COLO668 (cell line): ENCODE data around the gene UBXN7.
"Not testable (repeated sequence)": the region's sequence is repeated elsewhere in the genome, so short reads cannot be mapped to it uniquely, and the experiment has no call there.

Experiments used
- DNase-seq: peaks from one replicate; lab custom pipeline; 2025; ENCODE audit not compliant: unreplicated experiment; lab: John Stamatoyannopoulos, UW

UBXN7 gene

DNA sequence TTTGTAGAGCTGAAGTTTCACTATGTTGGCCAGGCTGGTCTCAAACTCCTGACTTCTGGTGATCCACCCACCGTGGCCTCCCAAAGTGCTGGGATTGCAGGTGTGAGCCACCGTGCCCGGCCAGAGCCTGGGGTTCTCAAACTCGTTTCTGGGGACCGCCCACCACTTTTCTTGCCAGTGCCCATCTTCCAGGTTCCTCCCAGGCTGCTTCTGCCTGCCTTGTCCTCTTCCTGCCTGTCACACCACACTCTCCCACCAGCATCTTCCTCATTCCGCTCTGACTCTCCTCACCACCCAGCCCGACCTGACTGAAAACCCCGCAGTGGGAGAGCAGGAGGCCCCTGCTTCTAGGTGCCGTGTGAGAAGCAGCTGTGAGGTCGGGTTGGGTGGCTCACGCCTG is 111.1 kb downstream of the UBXN7 start:
- no peak for DNase-seq

DNA sequence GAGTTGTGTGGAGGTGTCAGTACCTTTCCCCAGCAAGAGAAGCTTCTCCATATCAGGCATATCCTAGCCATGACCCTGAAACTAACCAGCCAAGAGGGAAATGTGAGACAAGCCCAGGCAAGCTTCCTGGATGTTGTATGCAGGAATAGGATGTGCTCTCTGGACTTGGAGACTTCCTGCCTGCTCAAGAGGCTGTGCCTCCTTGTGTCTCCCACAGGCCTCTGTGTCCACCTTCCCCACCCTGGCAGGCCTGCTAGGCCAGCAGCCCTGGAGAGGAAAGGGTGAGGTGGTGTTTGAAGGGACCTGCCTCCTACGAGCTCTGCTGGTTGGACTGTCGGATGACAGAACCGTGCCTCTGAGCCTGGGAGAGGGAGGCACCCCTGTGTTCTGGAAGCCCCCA is 112.1 kb downstream of the UBXN7 start:
- no peak for DNase-seq

GRCh38 chr3:196317687-196318467 is 114.3 kb downstream of the UBXN7 start, which contains the start of gene DYNLT2B:
TSS of gene DYNLT2B (minus strand) at chr3:196318240. CDS start at chr3:196318152, 88 bp downstream.
- peak; percentile 90 for DNase-seq

DNA sequence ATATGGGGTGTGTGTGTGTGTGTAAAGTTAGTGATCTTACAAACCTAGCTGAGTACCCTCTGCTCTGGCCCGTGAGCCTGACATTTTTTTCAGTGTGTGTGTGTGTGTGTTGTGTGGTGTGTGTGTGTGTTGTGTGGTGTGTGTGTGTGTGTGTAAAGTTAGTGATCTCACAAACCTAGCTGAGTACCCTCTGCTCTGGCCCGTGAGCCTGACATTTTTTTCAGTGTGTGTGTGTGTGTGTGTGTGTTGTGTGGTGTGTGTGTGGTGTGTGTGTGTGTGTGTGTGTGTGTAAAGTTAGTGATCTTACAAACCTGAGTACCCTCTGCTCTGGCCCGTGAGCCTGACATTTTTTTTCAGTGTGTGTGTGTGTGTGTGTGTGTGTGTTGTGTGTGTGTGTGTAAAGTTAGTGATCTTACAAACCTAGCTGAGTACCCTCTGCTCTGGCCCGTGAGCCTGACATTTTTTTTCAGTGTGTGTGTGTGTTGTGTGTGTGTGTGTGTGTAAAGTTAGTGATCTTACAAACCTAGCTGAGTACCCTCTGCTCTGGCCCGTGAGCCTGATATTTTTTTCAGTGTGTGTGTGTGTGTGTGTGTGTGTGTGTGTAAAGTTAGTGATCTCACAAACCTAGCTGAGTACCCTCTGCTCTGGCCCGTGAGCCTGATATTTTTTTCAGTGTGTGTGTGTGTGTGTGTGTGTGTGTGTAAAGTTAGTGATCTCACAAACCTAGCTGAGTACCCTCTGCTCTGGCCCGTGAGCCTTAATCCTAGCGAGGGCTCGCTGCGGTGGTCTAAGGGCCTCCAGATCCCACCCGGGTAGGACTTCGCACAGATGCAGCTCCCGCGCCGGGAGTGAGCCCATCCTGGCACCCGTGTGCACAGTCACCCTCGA is 115.2 kb downstream of the UBXN7 start:
- DNase-seq, result not testable (repeated sequence)

DNA sequence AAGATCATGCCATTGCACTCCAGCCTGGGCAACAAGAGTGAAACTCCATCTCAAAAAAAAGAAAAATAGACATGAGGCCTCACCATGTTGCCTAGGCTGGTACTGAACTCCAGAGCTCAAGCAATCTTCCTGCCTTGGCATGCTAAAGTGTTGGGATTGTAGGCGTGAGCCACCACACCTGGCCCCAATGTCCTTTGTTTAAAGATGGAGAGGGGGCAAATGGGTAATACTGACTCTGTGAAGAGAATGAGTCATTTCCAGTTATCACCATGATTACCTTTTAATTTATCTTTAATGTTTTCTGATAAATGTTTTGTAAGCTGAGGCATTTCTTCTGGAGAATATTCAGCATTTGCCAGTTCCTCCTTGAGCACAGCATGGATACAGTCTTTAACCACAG is 116.4 kb downstream of the UBXN7 start:
- no peak for DNase-seq

DNA sequence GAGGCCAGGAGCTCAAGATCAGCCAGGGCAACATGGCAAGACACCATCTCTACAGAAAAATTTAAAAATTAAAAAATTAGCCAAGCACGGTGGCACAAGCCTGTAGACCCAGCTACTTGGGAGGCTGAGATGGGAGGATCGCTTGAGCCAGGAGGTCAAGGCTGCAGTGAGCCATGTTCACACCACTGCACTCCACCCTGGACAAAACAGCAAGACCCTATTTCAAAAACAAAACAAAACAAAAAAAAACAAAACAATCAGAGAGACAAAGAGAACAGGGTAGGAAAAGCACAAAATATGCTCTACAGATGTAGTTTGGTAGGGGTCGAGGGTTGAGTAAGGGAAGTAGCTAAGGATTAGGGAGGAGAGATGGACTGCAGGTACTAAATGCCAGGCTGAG is 117.6 kb downstream of the UBXN7 start:
- no peak for DNase-seq

DNA sequence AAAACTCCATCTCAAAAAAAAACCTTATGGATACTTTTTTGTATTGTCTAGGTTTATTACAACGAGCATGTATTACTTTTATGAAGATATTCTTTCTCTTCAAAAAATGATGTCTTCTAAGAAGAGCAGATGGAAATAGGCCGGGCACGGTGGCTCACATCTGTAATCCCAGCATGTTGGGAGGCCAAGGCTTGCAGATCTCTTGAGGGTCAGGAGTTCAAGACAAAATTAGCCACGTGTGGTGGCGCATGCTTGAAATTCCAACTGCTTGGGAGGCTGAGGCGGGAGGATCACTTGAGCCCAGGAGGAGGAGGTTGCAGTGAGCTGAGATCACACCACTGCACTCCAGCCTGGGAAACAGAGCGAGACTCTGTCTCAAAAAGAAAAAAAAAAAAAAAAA is 118.1 kb downstream of the UBXN7 start:
- DNase-seq, result not testable (repeated sequence)

DNA sequence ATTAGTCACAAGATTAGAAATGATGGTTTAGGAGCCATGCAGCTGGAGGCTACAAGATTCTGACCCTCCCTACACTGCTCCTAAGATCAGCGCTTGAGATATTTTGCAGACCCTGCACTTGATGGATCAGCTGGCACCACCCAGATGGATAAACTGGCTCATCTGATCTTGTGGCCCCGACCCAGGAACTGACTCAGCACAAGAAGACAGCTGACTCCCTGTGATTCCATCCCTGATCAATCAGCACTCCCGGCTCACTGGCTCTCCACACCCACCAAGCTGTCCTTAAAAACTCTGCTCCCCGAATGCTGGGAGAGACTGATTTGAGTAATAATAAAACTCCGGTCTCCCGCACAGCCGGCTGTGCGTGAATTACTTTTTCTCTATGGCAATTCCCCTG is 129.3 kb downstream of the UBXN7 start:
- DNase-seq, result not testable (repeated sequence)

GRCh38 chr3:196302551-196302950 is 129.7 kb downstream of the UBXN7 start:
- DNase-seq, result not testable (repeated sequence)

DNA sequence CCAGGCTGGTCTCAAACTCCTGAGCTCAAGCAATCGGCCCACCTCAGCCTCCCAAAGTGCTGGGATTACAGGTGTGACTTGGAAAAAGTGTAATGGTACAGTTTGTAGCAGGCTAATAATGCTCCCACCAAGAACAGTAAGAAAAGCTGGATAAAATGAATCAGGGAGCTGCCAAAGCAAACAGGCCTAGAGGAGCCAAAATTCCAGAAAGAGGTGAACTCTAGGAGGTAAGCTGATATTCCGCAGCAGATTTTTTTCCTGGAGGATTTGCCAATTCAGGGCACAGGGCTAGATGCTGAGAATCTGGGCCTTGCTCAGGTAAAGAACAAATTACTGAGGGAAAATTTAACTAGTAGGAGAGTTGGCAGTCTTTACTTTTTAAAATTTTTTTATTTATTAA is 133.7 kb downstream of the UBXN7 start:
- no peak for DNase-seq
